Esophagus mucosa (tissue), 1 donor: ENCODE measurements around the gene DGCR2. TPM values are rescaled to one million over a fixed set of nuclear protein-coding genes. Genes with fewer than 3 reads are reported as not detected.
"Not testable (repeated sequence)": the region's sequence is repeated elsewhere in the genome, so short reads cannot be mapped to it uniquely, and the experiment has no call there.

Experiments used
- ATAC-seq: fragments of 200-7000 bp; cut with Tn5 transposase; one replicate; pipeline ENCODE4 v1.9.1; 2020
- total RNA-seq: library from RNA; stranded (reverse); gene quantifications from one replicate; pipeline ENCODE4 v1.2.4, GENCODE V29; 2023
- donor health status: DM: yes; HTN: yes; CAD: no.

The DGCR2 gene
- total RNA-seq, 1 donor from 2014 or later: 46.6 TPM

GRCh38 chr22:18999008-18999407 lies 123.2 kb downstream of the DGCR2 start:
- no peak for ATAC-seq

GRCh38 chr22:18997925-18998315 lies 124.3 kb downstream of the DGCR2 start:
- no peak for ATAC-seq

- no peak for ATAC-seq
These were observed 124.8 kb downstream of the DGCR2 start for GRCh38 chr22:18997306-18997924.

- ATAC-seq: no peak
These were observed 125.8 kb downstream of the DGCR2 start for GRCh38 chr22:18996376-18996900.

GRCh38 chr22:18995327-18995711 lies 126.9 kb downstream of the DGCR2 start:
- no peak for ATAC-seq

- no peak for ATAC-seq
These were observed 127.4 kb downstream of the DGCR2 start for GRCh38 chr22:18994701-18995326.

- ATAC-seq: no peak
These were observed 128.2 kb downstream of the DGCR2 start for GRCh38 chr22:18994056-18994455.

- ATAC-seq: peak; percentile 9
These were observed 129.5 kb downstream of the DGCR2 start for GRCh38 chr22:18992543-18993198.

- ATAC-seq: no peak
These were observed 130.3 kb downstream of the DGCR2 start for GRCh38 chr22:18991821-18992442.

- ATAC-seq: no peak
These were observed 131.1 kb downstream of the DGCR2 start for GRCh38 chr22:18991138-18991432.

GRCh38 chr22:18990355-18991137 lies 131.7 kb downstream of the DGCR2 start:
- ATAC-seq: no peak

GRCh38 chr22:18988958-18989357 lies 133.3 kb downstream of the DGCR2 start:
- ATAC-seq: no peak

GRCh38 chr22:18987765-18988164 lies 134.4 kb downstream of the DGCR2 start:
- ATAC-seq: no peak

GRCh38 chr22:18987114-18987513 lies 135.1 kb downstream of the DGCR2 start:
- not testable (repeated sequence) for ATAC-seq

Other genes starting within 250 kb of the DGCR2 start
- gene DGCR6, start 216.1 kb downstream of the DGCR2 start, total RNA-seq: 1.6 TPM
- 4.5 TPM for gene PRODH, start 186.1 kb downstream of the DGCR2 start, total RNA-seq
- not detected for gene TSSK2, start 8.9 kb upstream of the DGCR2 start, total RNA-seq
- gene ESS2, start 22.2 kb upstream of the DGCR2 start, total RNA-seq: 9.9 TPM
- not detected for gene GSC2, start 27.9 kb upstream of the DGCR2 start, total RNA-seq
- 78.5 TPM for gene SLC25A1, start 56.3 kb upstream of the DGCR2 start, total RNA-seq
- 6.8 TPM for gene CLTCL1, start 169.3 kb upstream of the DGCR2 start, total RNA-seq